ENCODE results near the gene TRERF1. TPM values are rescaled to one million over a fixed set of nuclear protein-coding genes. Genes with fewer than 3 reads are reported as not detected.

TRERF1 gene
- total RNA-seq, 1 experiment from 2014 or later = 22.3 TPM

DNA sequence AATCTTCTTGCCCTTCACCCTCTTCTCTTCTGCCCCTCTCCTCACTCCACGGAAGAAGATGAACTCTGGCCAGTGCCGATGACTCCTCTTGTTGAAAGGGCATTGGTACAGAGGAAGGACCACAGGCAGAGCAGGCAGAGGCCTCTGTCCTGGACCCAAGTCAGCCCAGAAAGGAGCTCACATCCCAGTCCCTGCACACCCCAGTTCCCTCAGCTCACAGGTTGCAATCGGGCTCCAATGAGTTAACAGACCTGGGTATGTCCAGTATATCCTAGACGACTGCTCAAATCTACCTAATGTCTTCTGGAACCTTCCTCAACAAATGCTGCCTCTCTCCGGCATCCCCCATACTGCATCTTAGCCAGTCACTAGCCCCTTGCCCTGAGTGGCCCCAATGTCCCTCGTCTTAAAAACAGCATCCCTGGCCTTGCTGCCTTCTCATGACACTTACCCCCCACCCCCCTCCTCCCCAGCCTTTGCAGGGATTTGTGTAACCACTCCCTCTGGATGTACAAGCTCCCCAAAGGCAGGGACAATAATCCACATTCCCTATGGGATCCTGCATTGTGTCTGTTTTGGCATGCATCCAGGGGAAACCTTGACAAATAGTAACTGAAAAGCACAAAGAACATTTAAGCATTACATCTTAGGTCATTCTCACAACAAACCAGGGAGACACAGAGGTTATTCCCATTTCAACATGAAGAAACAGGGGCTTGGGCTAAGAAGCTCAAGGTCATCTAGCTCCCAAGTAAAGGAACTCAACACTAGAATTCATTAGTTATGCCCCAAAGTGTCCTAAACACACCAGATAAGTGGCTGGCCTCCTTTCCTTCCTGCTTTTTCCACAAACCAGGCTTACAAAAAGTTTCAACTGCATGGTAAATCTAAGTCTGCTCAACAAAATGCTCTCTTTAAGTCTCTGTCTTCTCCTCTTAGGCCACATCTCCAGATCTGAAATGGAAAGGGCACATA, 45.1 kb downstream of the TRERF1 start:
- Mint-ChIP-seq H3K4me1 (peaks cover 72% of the 10 kb centered on the region), H3K27ac (peak overlapping the region; percentile 47), H3K27me3 (ENCODE audit: low read depth) (no peaks in the 10 kb centered on the region), H3K36me3 (no peaks in the 10 kb centered on the region), H3K4me3 (no peak overlapping the region), H3K9me3 (no peaks in the 10 kb centered on the region)
- ATAC-seq (no peak), DNase-seq (ENCODE audit: low spot score) (no peak)
- CTCF ChIA-PET = interaction anchor here (1.2 to 2.0 kb wide), 3 partner anchors 10 to 141 kb away, joined by 3 to 8 read pairs (median 3); no protein-coding TSS in a partner anchor
- POLR2A ChIA-PET = interaction anchor here (0.7 kb wide), 1 partner anchor 21 kb away, joined by 3 read pairs; no protein-coding TSS in a partner anchor
- TF ChIP-seq, protein P1, sequence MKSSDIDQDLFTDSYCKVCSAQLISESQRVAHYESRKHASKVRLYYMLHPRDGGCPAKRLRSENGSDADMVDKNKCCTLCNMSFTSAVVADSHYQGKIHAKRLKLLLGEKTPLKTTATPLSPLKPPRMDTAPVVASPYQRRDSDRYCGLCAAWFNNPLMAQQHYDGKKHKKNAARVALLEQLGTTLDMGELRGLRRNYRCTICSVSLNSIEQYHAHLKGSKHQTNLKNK (CRISPR knock-in tag; IDR thresholded peaks at IDR 0.05) = no peak
- no peak for TF ChIP-seq SP1 (CRISPR knock-in tag; conservative IDR thresholded peaks at IDR 0.05)
- TF ChIP-seq RELA (CRISPR knock-in tag; IDR thresholded peaks at IDR 0.05; ENCODE audit: borderline replicate concordance) = no peak
- TF ChIP-seq ESRRA (CRISPR knock-in tag; IDR thresholded peaks at IDR 0.05; ENCODE audit: borderline replicate concordance) = no peak
- no peak for TF ChIP-seq KAT7 (CRISPR knock-in tag; IDR thresholded peaks at IDR 0.05; ENCODE audit: borderline replicate concordance)
- no peak for TF ChIP-seq ZNF317 (CRISPR knock-in tag; IDR thresholded peaks at IDR 0.05; ENCODE audit: borderline replicate concordance, low read depth)
- no peak for TF ChIP-seq ZNF138 (CRISPR knock-in tag; conservative IDR thresholded peaks at IDR 0.05)
- no peak for TF ChIP-seq CREB1 (CRISPR knock-in tag; IDR thresholded peaks at IDR 0.05)
- no peak for TF ChIP-seq EMX1 (CRISPR knock-in tag; IDR thresholded peaks at IDR 0.05)
- no peak for TF ChIP-seq FOXP1 (CRISPR knock-in tag; IDR thresholded peaks at IDR 0.05; ENCODE audit: borderline replicate concordance)

DNA sequence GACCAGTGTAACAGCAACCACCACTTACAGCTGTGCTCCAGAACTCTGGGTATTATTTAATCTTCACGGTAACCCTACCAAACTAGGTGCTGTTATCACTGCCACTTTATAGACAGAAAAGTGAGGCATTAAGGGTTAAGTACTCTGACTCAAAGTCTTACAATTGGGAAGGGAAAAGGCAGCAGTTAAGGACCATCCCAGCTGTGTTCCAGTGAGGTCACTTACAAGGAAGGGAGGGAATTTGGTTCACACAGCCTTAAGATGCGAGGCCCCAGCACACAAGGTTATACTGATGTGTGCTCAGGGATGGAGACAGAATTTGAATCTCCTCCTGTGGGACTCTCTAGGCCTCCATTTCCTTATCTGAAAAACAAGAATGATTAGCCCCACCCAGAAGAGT, 46.7 kb downstream of the TRERF1 start:
- no peaks in the 10 kb centered on the region for H3K27me3 Mint-ChIP-seq (ENCODE audit: low read depth)
- ChIA-PET POLR2A (interaction anchor here (0.8 to 1.2 kb wide), 2 partner anchors 23 to 48 kb away, joined by 4 to 5 read pairs; no protein-coding TSS in a partner anchor), CTCF (interaction anchor here (0.7 to 2.4 kb wide), 9 partner anchors 8 to 145 kb away, joined by 3 to 28 read pairs (median 6); no protein-coding TSS in a partner anchor)
- H3K27ac Mint-ChIP-seq = peak overlapping the region; percentile 84
- H3K4me3 Mint-ChIP-seq = no peak overlapping the region
- peak; percentile 37 for ATAC-seq
- no peaks in the 10 kb centered on the region for H3K9me3 Mint-ChIP-seq
- DNase-seq (ENCODE audit: low spot score) = no peak
- H3K36me3 Mint-ChIP-seq = no peaks in the 10 kb centered on the region
- peaks cover 77% of the 10 kb centered on the region for H3K4me1 Mint-ChIP-seq
- TF ChIP-seq GABPB1 (CRISPR knock-in tag; IDR thresholded peaks at IDR 0.05) (no peak), GTF2I (CRISPR knock-in tag; conservative IDR thresholded peaks at IDR 0.05) (no peak), SMAD3 (CRISPR knock-in tag; IDR thresholded peaks at IDR 0.05; ENCODE audit: borderline replicate concordance) (no peak), ZNF232 (CRISPR knock-in tag; IDR thresholded peaks at IDR 0.05) (no peak), OVOL2 (CRISPR knock-in tag; IDR thresholded peaks at IDR 0.05; ENCODE audit: borderline replicate concordance) (no peak), FOXJ3 (CRISPR knock-in tag; IDR thresholded peaks at IDR 0.05; ENCODE audit: borderline replicate concordance) (no peak), SMAD4 (CRISPR knock-in tag; IDR thresholded peaks at IDR 0.05) (no peak)
- TF ChIP-seq, protein P2, sequence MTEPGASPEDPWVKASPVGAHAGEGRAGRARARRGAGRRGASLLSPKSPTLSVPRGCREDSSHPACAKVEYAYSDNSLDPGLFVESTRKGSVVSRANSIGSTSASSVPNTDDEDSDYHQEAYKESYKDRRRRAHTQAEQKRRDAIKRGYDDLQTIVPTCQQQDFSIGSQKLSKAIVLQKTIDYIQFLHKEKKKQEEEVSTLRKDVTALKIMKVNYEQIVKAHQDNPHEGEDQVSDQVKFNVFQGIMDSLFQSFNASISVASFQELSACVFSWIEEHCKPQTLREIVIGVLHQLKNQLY (CRISPR knock-in tag; IDR thresholded peaks at IDR 0.05) = no peak
- TF ChIP-seq, protein P3, sequence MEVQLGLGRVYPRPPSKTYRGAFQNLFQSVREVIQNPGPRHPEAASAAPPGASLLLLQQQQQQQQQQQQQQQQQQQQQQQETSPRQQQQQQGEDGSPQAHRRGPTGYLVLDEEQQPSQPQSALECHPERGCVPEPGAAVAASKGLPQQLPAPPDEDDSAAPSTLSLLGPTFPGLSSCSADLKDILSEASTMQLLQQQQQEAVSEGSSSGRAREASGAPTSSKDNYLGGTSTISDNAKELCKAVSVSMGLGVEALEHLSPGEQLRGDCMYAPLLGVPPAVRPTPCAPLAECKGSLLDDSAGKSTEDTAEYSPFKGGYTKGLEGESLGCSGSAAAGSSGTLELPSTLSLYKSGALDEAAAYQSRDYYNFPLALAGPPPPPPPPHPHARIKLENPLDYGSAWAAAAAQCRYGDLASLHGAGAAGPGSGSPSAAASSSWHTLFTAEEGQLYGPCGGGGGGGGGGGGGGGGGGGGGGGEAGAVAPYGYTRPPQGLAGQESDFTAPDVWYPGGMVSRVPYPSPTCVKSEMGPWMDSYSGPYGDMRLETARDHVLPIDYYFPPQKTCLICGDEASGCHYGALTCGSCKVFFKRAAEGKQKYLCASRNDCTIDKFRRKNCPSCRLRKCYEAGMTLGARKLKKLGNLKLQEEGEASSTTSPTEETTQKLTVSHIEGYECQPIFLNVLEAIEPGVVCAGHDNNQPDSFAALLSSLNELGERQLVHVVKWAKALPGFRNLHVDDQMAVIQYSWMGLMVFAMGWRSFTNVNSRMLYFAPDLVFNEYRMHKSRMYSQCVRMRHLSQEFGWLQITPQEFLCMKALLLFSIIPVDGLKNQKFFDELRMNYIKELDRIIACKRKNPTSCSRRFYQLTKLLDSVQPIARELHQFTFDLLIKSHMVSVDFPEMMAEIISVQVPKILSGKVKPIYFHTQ (CRISPR knock-in tag; IDR thresholded peaks at IDR 0.05) = no peak
- TF ChIP-seq, protein P4, sequence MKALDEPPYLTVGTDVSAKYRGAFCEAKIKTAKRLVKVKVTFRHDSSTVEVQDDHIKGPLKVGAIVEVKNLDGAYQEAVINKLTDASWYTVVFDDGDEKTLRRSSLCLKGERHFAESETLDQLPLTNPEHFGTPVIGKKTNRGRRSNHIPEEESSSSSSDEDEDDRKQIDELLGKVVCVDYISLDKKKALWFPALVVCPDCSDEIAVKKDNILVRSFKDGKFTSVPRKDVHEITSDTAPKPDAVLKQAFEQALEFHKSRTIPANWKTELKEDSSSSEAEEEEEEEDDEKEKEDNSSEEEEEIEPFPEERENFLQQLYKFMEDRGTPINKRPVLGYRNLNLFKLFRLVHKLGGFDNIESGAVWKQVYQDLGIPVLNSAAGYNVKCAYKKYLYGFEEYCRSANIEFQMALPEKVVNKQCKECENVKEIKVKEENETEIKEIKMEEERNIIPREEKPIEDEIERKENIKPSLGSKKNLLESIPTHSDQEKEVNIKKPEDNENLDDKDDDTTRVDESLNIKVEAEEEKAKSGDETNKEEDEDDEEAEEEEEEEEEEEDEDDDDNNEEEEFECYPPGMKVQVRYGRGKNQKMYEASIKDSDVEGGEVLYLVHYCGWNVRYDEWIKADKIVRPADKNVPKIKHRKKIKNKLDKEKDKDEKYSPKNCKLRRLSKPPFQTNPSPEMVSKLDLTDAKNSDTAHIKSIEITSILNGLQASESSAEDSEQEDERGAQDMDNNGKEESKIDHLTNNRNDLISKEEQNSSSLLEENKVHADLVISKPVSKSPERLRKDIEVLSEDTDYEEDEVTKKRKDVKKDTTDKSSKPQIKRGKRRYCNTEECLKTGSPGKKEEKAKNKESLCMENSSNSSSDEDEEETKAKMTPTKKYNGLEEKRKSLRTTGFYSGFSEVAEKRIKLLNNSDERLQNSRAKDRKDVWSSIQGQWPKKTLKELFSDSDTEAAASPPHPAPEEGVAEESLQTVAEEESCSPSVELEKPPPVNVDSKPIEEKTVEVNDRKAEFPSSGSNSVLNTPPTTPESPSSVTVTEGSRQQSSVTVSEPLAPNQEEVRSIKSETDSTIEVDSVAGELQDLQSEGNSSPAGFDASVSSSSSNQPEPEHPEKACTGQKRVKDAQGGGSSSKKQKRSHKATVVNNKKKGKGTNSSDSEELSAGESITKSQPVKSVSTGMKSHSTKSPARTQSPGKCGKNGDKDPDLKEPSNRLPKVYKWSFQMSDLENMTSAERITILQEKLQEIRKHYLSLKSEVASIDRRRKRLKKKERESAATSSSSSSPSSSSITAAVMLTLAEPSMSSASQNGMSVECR (CRISPR knock-in tag; IDR thresholded peaks at IDR 0.05; ENCODE audit: borderline replicate concordance) = no peak
- TF ChIP-seq, protein P5, sequence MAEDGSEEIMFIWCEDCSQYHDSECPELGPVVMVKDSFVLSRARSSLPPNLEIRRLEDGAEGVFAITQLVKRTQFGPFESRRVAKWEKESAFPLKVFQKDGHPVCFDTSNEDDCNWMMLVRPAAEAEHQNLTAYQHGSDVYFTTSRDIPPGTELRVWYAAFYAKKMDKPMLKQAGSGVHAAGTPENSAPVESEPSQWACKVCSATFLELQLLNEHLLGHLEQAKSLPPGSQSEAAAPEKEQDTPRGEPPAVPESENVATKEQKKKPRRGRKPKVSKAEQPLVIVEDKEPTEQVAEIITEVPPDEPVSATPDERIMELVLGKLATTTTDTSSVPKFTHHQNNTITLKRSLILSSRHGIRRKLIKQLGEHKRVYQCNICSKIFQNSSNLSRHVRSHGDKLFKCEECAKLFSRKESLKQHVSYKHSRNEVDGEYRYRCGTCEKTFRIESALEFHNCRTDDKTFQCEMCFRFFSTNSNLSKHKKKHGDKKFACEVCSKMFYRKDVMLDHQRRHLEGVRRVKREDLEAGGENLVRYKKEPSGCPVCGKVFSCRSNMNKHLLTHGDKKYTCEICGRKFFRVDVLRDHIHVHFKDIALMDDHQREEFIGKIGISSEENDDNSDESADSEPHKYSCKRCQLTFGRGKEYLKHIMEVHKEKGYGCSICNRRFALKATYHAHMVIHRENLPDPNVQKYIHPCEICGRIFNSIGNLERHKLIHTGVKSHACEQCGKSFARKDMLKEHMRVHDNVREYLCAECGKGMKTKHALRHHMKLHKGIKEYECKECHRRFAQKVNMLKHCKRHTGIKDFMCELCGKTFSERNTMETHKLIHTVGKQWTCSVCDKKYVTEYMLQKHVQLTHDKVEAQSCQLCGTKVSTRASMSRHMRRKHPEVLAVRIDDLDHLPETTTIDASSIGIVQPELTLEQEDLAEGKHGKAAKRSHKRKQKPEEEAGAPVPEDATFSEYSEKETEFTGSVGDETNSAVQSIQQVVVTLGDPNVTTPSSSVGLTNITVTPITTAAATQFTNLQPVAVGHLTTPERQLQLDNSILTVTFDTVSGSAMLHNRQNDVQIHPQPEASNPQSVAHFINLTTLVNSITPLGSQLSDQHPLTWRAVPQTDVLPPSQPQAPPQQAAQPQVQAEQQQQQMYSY (CRISPR knock-in tag; IDR thresholded peaks at IDR 0.05) = no peak
- TF ChIP-seq, protein P1 (CRISPR knock-in tag; IDR thresholded peaks at IDR 0.05) = no peak

Measured in WTC11 (cell line).